CMK (cell line): ENCODE data around the gene TEDDM1.
"Not testable (repeated sequence)": the region's sequence is repeated elsewhere in the genome, so short reads cannot be mapped to it uniquely, and the experiment has no call there.

Source experiments
- DNase-seq: peaks from one replicate; pipeline ENCODE4 v3.0.0-alpha.2; 2010; ENCODE audit warnings: low read depth

The TEDDM1 gene, protein sequence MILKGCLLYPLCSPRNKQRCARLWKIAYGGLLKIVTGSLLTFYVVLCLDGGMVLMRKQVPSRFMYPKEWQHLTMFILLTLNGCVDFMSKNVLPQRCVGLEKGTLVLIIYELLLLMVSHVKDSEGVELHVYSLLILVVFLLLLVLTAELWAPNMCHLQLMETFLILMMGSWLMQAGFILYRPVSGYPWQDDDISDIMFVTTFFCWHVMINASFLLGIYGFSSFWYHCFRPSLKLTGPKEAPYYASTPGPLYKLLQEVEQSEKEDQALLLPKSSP

GRCh38 chr1:182400567-182400966 is at the start of gene TEDDM1:
Gene TEDDM1 (minus strand): TSS chr1:182400667. CDS start chr1:182400485, 182 bp downstream.
- no peak for DNase-seq

GRCh38 chr1:182450087-182450486 is 49.6 kb upstream of the TEDDM1 start, which contains the start of gene RGSL1:
Gene RGSL1 (plus strand): TSS chr1:182450146. CDS start chr1:182450166, 20 bp downstream.
- no peak for DNase-seq

DNA sequence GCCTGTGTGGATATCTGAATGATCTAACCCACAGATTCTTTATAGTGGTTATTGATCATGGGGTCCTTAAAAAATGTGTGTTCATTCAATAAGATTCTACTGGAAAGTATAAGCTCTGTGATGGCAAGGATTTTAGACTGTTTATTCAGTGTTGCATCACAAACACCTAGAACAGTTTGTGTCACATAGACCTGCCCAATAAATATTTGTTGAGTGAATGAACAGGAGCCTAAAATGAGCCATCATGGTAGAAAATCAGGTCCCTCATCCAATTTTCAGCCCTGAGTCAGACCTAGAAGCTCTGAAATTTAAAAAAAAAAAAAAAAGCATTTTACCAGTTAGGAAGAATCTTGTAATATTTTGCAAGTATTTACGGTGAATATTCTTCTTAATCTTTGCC is 47.2 kb upstream of the TEDDM1 start:
- DNase-seq, result no peak

GRCh38 chr1:182447124-182447523 is 46.7 kb upstream of the TEDDM1 start:
- not testable (repeated sequence) for DNase-seq

- DNase-seq, result peak; percentile 9
These were observed 45.7 kb upstream of the TEDDM1 start for GRCh38 chr1:182446033-182446669.

GRCh38 chr1:182444497-182444896 is 44.0 kb upstream of the TEDDM1 start:
- DNase-seq, result no peak

DNA sequence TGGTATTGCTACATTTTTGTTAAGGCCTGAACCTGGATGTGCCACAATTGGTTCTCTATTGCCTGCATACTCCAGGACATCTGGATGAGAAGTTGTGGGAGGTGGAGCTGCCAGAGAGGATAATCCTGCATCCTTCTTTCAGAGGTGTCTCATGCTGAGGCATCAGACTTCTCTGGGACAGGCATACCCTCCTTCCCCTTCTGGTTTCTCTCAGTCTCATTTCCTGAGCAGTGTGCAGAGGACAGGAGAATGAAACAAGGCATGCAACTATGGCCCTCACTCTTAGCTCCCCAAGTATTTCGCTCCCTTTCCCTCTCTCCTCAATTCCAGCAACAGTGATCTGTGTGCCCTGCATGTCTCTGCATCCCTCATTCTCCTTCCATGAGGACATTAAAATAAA is 41.9 kb upstream of the TEDDM1 start:
- no peak for DNase-seq

DNA sequence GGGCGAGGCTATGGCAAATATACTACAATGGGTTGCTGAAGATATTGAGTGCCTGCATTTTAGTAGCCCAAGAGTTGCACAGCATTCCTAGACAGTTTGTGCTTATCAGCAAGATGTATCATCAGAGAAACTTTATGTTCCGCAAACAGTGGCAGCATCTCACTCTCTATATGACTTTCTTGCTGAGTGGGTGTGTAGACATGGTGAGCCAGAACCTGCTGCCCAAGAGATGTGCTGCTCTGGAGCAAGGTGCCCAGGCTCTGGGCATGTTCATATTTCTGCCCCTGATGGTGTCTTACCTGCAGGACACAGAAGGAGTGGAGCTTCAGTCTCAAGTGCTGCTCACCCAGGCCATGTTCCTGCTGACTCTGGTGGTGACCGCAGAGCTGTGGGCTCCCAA is 41.3 kb upstream of the TEDDM1 start:
- no peak for DNase-seq

- no peak for DNase-seq
These were observed 37.9 kb upstream of the TEDDM1 start for GRCh38 chr1:182438326-182438725.

- DNase-seq, result no peak
These were observed 33.1 kb upstream of the TEDDM1 start for GRCh38 chr1:182433580-182433979.

GRCh38 chr1:182431278-182431677 is 30.8 kb upstream of the TEDDM1 start:
- DNase-seq, result no peak

DNA sequence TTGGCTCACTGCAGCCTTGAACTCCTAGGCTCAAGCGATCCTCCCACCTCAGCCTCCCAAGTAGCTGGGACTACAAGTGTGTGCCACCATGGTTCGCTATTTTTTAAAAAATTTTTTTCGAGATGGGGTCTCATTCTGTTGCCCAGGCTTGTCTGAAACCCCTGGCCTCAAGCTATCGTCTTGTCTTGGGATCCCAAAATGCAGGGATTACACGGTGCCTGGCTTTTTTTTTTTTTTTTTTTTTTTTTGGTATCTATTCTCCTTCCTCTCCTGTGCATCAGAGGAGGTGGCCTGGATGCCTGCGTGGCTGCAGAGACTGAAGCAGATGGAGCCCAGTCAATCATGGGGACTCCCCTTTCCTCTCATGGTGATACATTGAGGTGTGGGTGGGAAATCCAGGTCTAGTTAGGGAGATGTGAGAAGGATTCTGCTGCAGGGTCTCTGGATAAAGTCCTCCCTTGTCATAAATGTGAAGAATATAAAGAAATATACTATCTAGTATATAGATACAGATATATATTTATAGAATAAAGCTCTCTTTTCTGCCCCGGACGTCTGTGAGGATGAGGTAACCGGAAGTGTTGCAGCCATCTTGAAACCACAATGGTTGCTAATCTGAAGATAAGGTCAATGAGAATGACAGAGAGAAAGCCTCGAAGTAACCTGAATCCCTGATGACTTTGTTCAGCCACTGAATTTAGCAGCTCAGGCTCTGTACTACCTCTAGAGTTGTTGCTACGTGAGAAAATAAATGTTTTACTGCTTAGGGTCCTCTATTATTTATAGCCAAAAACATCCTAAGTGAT is 30.0 kb upstream of the TEDDM1 start:
- DNase-seq, result peak; percentile 30

DNA sequence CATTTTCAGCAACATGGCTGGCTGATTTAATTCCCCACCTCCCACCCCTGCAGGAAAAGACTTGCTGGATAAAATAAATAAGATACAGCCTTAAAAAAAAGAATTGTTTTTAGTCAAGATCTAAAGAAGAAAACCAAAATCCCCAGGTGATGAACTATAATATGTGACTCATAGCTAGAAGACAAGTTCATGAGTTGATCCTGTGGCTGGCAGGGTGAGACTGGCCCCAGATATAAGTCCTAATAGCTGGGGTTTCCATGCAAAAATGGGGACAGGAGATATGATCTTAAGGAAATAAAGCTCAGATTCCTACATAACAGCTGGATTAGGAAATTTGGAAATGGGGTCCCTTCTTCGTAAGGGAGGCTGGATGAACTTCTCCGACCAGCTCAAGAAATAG is 27.6 kb upstream of the TEDDM1 start:
- DNase-seq, result no peak

DNA sequence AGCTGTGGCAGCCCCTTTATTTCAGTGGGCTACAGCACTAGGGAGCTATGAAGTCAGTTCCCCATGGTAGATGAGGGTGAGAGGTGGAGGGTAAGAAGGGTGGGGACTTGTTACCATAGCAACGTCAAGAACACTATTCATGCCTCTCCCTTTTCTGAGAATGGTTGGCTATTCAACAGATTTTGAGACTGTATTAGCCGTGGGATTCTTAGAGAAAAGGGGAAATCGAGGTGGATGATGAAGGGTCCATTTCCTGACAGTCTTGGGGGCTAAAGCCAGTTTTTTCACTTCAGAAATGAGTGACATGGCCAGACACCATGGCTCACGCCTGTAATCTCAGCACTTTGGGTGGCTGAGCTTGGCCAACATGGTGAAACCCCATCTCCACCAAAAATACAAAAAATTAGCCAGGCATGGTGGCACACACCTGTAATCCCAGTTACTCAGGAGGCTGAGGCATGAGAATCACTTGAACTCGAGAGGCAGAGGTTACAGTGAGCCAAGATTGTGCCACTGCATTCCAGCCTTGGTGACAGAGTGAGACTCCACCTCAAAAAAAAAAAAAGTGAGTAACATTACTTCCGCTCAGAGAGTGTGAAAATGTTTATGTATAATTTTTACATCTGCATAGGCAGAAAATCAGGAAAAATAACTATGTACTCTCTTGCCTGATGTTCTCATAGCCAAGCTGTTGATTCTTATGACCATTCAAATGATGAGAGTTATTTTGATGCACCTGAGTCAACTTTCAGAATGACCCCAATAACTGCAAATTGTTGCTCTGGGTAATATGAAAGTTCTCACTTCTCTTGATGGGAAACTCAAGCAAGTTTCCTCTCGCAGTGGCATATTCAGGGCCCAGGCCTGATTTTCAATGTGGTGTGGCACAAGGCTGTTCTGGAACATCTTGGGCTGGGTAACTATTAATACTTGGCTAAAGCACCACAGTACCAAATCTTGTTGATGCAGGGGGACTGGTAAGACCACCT is 26.3 kb upstream of the TEDDM1 start:
- no peak for DNase-seq

DNA sequence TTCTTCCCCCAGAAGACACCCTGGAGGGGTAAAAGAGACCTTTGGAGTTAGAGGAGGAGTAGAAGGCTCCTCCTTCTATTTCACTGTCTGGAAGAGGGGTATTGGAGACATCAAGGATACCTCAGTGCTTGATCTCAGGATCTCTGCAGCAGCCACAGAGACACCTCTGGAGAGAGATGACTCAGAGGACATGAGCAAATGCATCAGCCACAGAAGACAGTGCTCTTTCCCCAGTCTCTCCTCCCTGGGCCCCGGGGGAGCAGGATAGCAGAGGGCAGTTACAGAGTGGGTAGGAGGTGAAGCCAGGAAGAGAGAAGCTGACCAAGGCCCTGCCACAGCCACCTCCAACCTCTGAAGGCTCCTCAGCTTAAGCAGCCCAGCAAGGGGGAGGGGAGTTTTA is 15.3 kb upstream of the TEDDM1 start:
- DNase-seq, result no peak

DNA sequence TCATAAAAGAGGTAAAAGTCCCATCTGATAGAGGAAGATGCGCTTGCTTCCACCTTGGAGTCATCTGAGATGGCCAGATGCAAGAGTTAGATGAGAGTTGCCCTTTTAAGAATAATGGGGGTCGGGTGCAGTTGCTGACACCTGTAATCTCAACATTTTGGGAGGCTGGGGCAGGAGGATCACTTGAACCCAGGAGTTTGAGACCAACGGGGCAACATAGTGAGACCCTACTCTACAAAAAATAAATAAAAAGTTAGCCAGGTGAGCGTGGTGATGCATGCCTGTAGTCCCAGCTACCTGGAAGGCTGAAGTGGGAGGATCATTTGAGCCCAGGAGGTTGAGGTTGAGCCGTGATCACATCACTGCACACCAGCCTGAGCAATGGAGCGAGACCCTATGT is 13.5 kb upstream of the TEDDM1 start:
- DNase-seq, result no peak

DNA sequence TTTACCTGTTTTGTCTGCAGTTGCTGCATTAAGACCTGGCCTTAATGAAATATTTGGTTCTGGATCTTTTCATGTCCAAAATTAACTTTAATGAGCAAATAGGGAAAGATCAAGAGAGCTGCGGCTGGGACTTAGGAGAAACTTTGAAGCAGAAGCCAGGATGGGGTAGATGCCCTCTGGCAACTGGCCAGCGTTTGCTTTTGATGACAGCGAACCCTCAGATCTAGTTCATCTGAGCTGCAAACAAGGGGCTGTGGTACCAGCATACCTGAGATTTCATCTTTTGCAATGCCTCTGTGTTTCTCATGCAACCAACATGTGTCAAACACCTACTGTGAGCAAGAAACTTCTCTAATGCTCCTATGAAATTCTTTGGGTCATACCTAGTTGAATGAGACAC is 13.0 kb upstream of the TEDDM1 start:
- no peak for DNase-seq

GRCh38 chr1:182410620-182411273 is 10.3 kb upstream of the TEDDM1 start:
- no peak for DNase-seq

DNA sequence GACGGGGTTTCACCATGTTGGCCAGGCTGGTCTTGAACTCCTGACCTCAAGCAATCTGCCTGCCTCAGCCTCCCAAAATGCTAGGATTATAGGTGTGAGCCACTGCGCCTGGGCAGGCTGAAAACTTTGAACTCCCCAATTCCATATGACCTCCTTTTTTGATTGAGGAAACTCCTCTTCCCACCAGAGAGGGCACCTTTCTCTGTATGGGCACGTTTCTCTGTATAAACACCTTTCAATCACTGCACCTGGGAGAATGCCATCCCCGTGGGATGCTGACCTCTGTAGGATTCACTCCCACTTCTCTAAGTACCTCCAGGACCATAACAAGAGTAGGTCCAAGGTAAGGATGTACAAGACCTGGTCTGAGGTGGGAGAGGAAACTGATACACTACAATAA is 9.7 kb upstream of the TEDDM1 start:
- no peak for DNase-seq

DNA sequence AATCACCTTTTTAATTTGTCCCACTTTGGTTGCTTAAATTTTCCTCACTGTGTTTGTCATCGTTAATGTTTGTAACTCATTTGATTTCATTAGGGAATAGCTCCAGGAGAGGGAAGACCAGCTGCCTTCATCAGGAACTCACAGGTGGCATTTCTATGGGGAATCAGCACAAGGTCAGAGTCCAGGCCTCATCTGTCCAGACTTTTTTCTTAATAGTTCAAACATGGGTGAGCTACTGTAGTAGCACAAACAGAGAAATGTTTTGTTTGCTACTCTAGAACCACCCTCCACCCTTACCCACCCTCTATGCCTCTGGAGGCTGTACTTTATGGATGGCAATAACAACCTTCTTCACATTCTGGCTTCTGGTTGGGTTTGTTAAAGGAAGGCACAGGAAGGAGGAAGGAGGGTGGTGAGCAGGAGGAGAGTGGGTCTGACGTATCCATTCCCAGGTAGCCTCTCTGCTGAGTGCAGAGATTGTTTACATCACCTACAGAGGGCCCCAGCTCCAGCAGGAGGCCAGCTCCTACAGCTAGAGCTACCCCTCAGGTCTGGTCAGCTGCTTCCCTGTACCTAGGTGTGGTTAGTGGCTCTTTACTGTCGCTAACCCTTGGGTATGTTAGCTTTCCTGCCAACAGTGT is 8.1 kb upstream of the TEDDM1 start:
- DNase-seq, result no peak

DNA sequence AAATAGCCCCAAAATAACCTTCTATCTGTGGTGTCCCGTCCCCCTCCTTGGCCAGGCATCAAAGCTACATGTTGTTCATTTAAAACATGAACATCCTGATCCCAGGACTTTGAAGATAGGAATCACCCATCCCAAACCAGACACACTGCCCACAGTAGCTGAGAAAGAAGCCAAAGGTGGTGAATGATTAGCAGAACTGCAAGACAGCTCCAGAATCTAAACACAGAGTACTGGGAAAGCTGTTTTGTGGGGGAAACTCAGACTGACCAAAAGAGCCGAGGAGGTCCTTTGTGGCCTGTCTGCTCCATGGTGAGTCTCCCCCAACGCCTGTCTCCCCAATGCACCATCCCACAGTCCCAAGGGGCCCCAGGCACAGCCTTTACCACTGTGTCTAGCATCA is 7.3 kb upstream of the TEDDM1 start:
- DNase-seq, result no peak
